Hepatocyte (in vitro differentiated cells): ENCODE measurements around the gene LAPTM5. TPM values are rescaled to one million over a fixed set of nuclear protein-coding genes. Genes with fewer than 3 reads are reported as not detected.

Experiments used
- DNase-seq: peaks from one replicate; pipeline ENCODE4 v3.0.0-alpha.2; 2016; ENCODE audit warnings: low spot score
- H2AFZ ChIP-seq: fragments of 200-600 bp; sonication (generic); 2 replicates; pipeline ENCODE4 v1.6.0; 2016; ENCODE audit warnings: antibody characterized with exemption, mild to moderate bottlenecking
- H3K27ac ChIP-seq: fragments of 200-600 bp; sonication (generic); 2 replicates; pipeline ENCODE4 v1.5.1; 2016; ENCODE audit warnings: mild to moderate bottlenecking
- H3K27me3 ChIP-seq: fragments of 200-600 bp; sonication (generic); 2 replicates; pipeline ENCODE4 v1.6.1; 2016
- H3K36me3 ChIP-seq: fragments of 200-600 bp; sonication (generic); replicated peaks from 2 replicates; pipeline ENCODE4 v1.5.1; 2016; ENCODE audit warnings: low read depth; ENCODE audit not compliant: insufficient read depth
- H3K4me1 ChIP-seq: fragments of 200-600 bp; sonication (generic); 2 replicates; pipeline ENCODE4 v1.5.1; 2016; ENCODE audit warnings: mild to moderate bottlenecking, moderate library complexity; ENCODE audit not compliant: insufficient read depth
- H3K4me2 ChIP-seq: fragments of 200-600 bp; sonication (generic); 2 replicates; pipeline ENCODE4 v1.6.0; 2016
- H3K4me3 ChIP-seq: fragments of 200-600 bp; sonication (generic); 2 replicates; pipeline ENCODE4 v1.5.1; 2016; ENCODE audit warnings: mild to moderate bottlenecking
- H3K79me2 ChIP-seq: fragments of 200-600 bp; sonication (generic); 2 replicates; pipeline ENCODE4 v1.6.0; 2017; ENCODE audit warnings: mild to moderate bottlenecking
- H3K9me2 ChIP-seq: fragments of 200-600 bp; sonication (generic); replicated peaks from 2 replicates; pipeline ENCODE4 v1.6.0; 2017; ENCODE audit warnings: mild to moderate bottlenecking; ENCODE audit not compliant: insufficient read depth
- H3K9me3 ChIP-seq: fragments of 200-600 bp; sonication (generic); 2 replicates; pipeline ENCODE4 v1.5.1; 2016; ENCODE audit warnings: low read depth, mild to moderate bottlenecking
- H4K20me1 ChIP-seq: fragments of 200-600 bp; sonication (generic); 2 replicates; pipeline ENCODE4 v1.6.0; 2016; ENCODE audit warnings: mild to moderate bottlenecking; ENCODE audit not compliant: insufficient read depth, poor library complexity, severe bottlenecking
- CTCF ChIP-seq: fragments of 200-600 bp; sonication (generic); IDR thresholded peaks from 2 replicates; pipeline ENCODE4 v1.5.1; 2016; ENCODE audit warnings: antibody characterized with exemption, mild to moderate bottlenecking; ENCODE audit not compliant: poor library complexity
- EZH2 ChIP-seq: fragments of 200-600 bp; sonication (generic); IDR thresholded peaks from 2 replicates; pipeline ENCODE4 v1.6.1; 2016; ENCODE audit warnings: antibody characterized with exemption, mild to moderate bottlenecking, borderline replicate concordance
- EZH2phosphoT487 ChIP-seq: fragments of 200-600 bp; sonication (generic); IDR thresholded peaks from one replicate; pipeline ENCODE4 v1.6.1; 2018; ENCODE audit warnings: antibody characterized with exemption, mild to moderate bottlenecking, low read depth, moderate library complexity; ENCODE audit not compliant: unreplicated experiment, severe bottlenecking
- WGBS: methylation state at CpG from one replicate; pipeline ENCODE4 v1.1.6; 2016; ENCODE audit warnings: low lambda C conversion rate; ENCODE audit errors: missing lambda C conversion rate; 5-methylcytosine and 5-hydroxymethylcytosine counted together
- polyA plus RNA-seq: library from polyadenylated mRNA; unstranded; fragments of >200 nt; fragmentation: Nextera tagmentation; extraction: Ambion mirVana; gene quantifications from 2 replicates; pipeline ENCODE4 v1.2.1, GENCODE V29; 2016
- total RNA-seq: library from RNA; depleted of rRNA; stranded (reverse); fragments of >200 nt; gene quantifications from 2 replicates; pipeline ENCODE4 v1.2.3, GENCODE V29; 2014

LAPTM5 gene
- total and polyA plus RNA-seq, 2 experiments from 2014 or later = 2.6 to 3.2 TPM

- Histone ChIP-seq H3K9me2 (no peaks in the 10 kb centered on the region), H3K4me2 (no peak overlapping the region), H3K4me1 (peaks cover 21% of the 10 kb centered on the region), H3K9me3 (no peaks in the 10 kb centered on the region), H3K27me3 (no peaks in the 10 kb centered on the region), H3K4me3 (no peak overlapping the region), H4K20me1 (no peaks in the 10 kb centered on the region), H3K27ac (peak overlapping the region; percentile 17), H2AFZ (no peak overlapping the region), H3K79me2 (no peaks in the 10 kb centered on the region), H3K36me3 (no peaks in the 10 kb centered on the region)
- DNase-seq = no peak
- TF ChIP-seq CTCF (no peak), EZH2phosphoT487 (no peak), EZH2 (no peak)
- 61% methylated on average over 7 of the region's 7 CpGs for WGBS
These were observed 31.3 kb downstream of the LAPTM5 start for GRCh38 chr1:30726236-30726635.

- Histone ChIP-seq H3K4me2 (no peak overlapping the region), H4K20me1 (no peaks in the 10 kb centered on the region), H3K4me3 (no peak overlapping the region), H3K4me1 (peaks cover 21% of the 10 kb centered on the region), H3K36me3 (no peaks in the 10 kb centered on the region), H3K79me2 (no peaks in the 10 kb centered on the region), H3K27ac (peak overlapping the region; percentile 17), H3K27me3 (no peaks in the 10 kb centered on the region), H3K9me2 (no peaks in the 10 kb centered on the region), H3K9me3 (no peaks in the 10 kb centered on the region), H2AFZ (no peak overlapping the region)
- no peak for DNase-seq
- 89% methylated on average over 17 of the region's 17 CpGs for WGBS
- TF ChIP-seq EZH2 = no peak
- TF ChIP-seq CTCF = no peak
- TF ChIP-seq EZH2phosphoT487 = no peak
These were observed 32.0 kb downstream of the LAPTM5 start for GRCh38 chr1:30725450-30726095.

- Histone ChIP-seq H3K79me2 (no peaks in the 10 kb centered on the region), H3K27me3 (no peaks in the 10 kb centered on the region), H3K4me1 (peaks cover 21% of the 10 kb centered on the region), H3K27ac (no peak overlapping the region), H2AFZ (no peak overlapping the region), H3K9me3 (no peaks in the 10 kb centered on the region), H3K9me2 (no peaks in the 10 kb centered on the region), H3K4me2 (no peak overlapping the region), H3K36me3 (no peaks in the 10 kb centered on the region), H3K4me3 (no peak overlapping the region), H4K20me1 (no peaks in the 10 kb centered on the region)
- no peak for DNase-seq
- TF ChIP-seq EZH2 = no peak
- no peak for TF ChIP-seq EZH2phosphoT487
- TF ChIP-seq CTCF = no peak
- 95% methylated on average over 5 of the region's 5 CpGs for WGBS
These were observed 32.7 kb downstream of the LAPTM5 start for GRCh38 chr1:30724655-30725421.
